ENCODE measurements around the gene ADAM12.

ADAM12 gene

GRCh38 chr10:126143117-126143516 is 245.2 kb downstream of the ADAM12 start:
- no peak for DNase-seq (ENCODE audit: low read depth in 3 of 3)

- no peak for DNase-seq (ENCODE audit: low read depth in 3 of 3)
Observed at GRCh38 chr10:126140746-126141273, 247.5 kb downstream of the ADAM12 start.

- DNase-seq (ENCODE audit: low read depth in 3 of 3): no peak
Observed at GRCh38 chr10:126137562-126138221, 250.6 kb downstream of the ADAM12 start.

- no peak for DNase-seq (ENCODE audit: low read depth in 3 of 3)
Observed at GRCh38 chr10:126135941-126136595, 252.2 kb downstream of the ADAM12 start.

- DNase-seq (ENCODE audit: low read depth in 3 of 3): no peak
Observed at GRCh38 chr10:126135177-126135576, 253.1 kb downstream of the ADAM12 start.

GRCh38 chr10:126133906-126134656 is 254.2 kb downstream of the ADAM12 start:
- DNase-seq (ENCODE audit: low read depth in 3 of 3): no peak

- no peak for DNase-seq (ENCODE audit: low read depth in 3 of 3)
Observed at GRCh38 chr10:126133082-126133620, 255.1 kb downstream of the ADAM12 start.

GRCh38 chr10:126131341-126131740 is 256.9 kb downstream of the ADAM12 start:
- no peak for DNase-seq (ENCODE audit: low read depth in 3 of 3)

- no peak for DNase-seq (ENCODE audit: low read depth in 3 of 3)
Observed at GRCh38 chr10:126130271-126130710, 258.0 kb downstream of the ADAM12 start.

- no peak for DNase-seq (ENCODE audit: low read depth in 3 of 3)
Observed at GRCh38 chr10:126129026-126129425, 259.3 kb downstream of the ADAM12 start.

- no peak for DNase-seq (ENCODE audit: low read depth in 3 of 3)
Observed at GRCh38 chr10:126128581-126128980, 259.7 kb downstream of the ADAM12 start.

- no peak for DNase-seq (ENCODE audit: low read depth in 3 of 3)
Observed at GRCh38 chr10:126127481-126128029, 260.7 kb downstream of the ADAM12 start.

GRCh38 chr10:126126866-126127265 is 261.4 kb downstream of the ADAM12 start:
- DNase-seq (ENCODE audit: low read depth in 3 of 3): no peak

GRCh38 chr10:126126023-126126422 is 262.3 kb downstream of the ADAM12 start:
- DNase-seq (ENCODE audit: low read depth in 3 of 3): no peak

GRCh38 chr10:126124668-126125349 is 263.5 kb downstream of the ADAM12 start:
- no peak for DNase-seq (ENCODE audit: low read depth in 3 of 3)

GRCh38 chr10:126124046-126124445 is 264.2 kb downstream of the ADAM12 start:
- DNase-seq (ENCODE audit: low read depth in 3 of 3): no peak

- DNase-seq (ENCODE audit: low read depth in 3 of 3): no peak
Observed at GRCh38 chr10:126123466-126123865, 264.8 kb downstream of the ADAM12 start.

GRCh38 chr10:126122881-126123280 is 265.4 kb downstream of the ADAM12 start:
- no peak for DNase-seq (ENCODE audit: low read depth in 3 of 3)

- no peak for DNase-seq (ENCODE audit: low read depth in 3 of 3)
Observed at GRCh38 chr10:126119599-126119998, 268.7 kb downstream of the ADAM12 start.

GRCh38 chr10:126118476-126118875 is 269.8 kb downstream of the ADAM12 start:
- no peak for DNase-seq (ENCODE audit: low read depth in 3 of 3)

- no peak for DNase-seq (ENCODE audit: low read depth in 3 of 3)
Observed at GRCh38 chr10:126117196-126117595, 271.1 kb downstream of the ADAM12 start.
